Body of pancreas (tissue), 4 donors: ENCODE measurements around the gene MILR1. TPM values are rescaled to one million over a fixed set of nuclear protein-coding genes. Genes with fewer than 3 reads are reported as not detected.
"Not testable (repeated sequence)": the region's sequence is repeated elsewhere in the genome, so short reads cannot be mapped to it uniquely, and the experiment has no call there.

Experiments used
- ATAC-seq: fragments of 150-250 bp; one replicate; pipeline ENCODE4 v1.9.1; 2016
- DNase-seq, 4 donors: peaks; one replicate each; pipeline ENCODE4 v3.0.0-alpha.2; 2019
- H3K27ac ChIP-seq, 4 donors: fragments of 200-600 bp; sonication (generic); 1 replicate in 3 of 4; 2 replicates in 1 of 4; pipeline versions ENCODE4 v1.5.1 to v1.6.1; 2016 to 2019; ENCODE audit warnings: mild to moderate bottlenecking in 1 of 4, mixed read lengths in 1 of 4, moderate library complexity in 1 of 4
- H3K27me3 ChIP-seq, 2 donors: fragments of 200-600 bp; sonication (generic); one replicate each; pipeline ENCODE4 v1.6.0; 2016; ENCODE audit warnings: mild to moderate bottlenecking in 1 of 2
- H3K36me3 ChIP-seq, 2 donors: fragments of 200-600 bp; sonication (generic); replicated peaks in 1 of 2; 2 replicates each; pipeline ENCODE4 v1.5.1; 2016; ENCODE audit warnings: low read depth in 2 of 2; ENCODE audit not compliant: insufficient read depth in 1 of 2
- H3K4me1 ChIP-seq: fragments of 200-600 bp; sonication (generic); one replicate; pipeline ENCODE4 v1.6.0; 2016
- H3K4me3 ChIP-seq, 2 donors: fragments of 200-600 bp; sonication (generic); 1 replicate in 1 of 2; 2 replicates in 1 of 2; pipeline ENCODE4 v1.5.1; 2016 to 2019
- H3K9me3 ChIP-seq, 3 donors: fragments of 200-600 bp; sonication (generic); 1 replicate in 2 of 3; 2 replicates in 1 of 3; pipeline ENCODE4 v1.5.1; 2016
- POLR2A ChIP-seq, 3 donors: fragments of 450-650 bp; IDR thresholded peaks; one replicate each; pipeline ENCODE4 v1.6.1; 2016; ENCODE audit warnings: antibody characterized with exemption in 3 of 3, mild to moderate bottlenecking in 2 of 3
- WGBS, 2 donors: methylation state at CpG; one replicate each; pipeline ENCODE4 v1.1.5; 2017; 5-methylcytosine and 5-hydroxymethylcytosine counted together
- intact Hi-C: fragments of 100-400 bp; cut with DNase I; formaldehyde crosslinking; loops from one replicate; pipeline ENCODE4 v1.15.1; 2023
- total RNA-seq, 2 donors: library from RNA; depleted of rRNA; stranded (reverse); fragments of >200 nt; gene quantifications; one replicate each; pipeline ENCODE4 v1.1.0, GENCODE V29; 2016
- TF ChIP-seq, protein P1 (sequence below), 7 experiments: fragments of 450-650 bp in 4 of 7; fragments of 200-600 bp in 3 of 7; sonication (generic) in 3 of 7; IDR thresholded peaks; one replicate each; pipeline ENCODE4 v1.5.1; 2016 to 2019; ENCODE audit warnings: antibody characterized with exemption in 7 of 7

The MILR1 gene
- total RNA-seq, 2 donors from 2014 or later: 4.9 TPM; not detected in 1

DNA sequence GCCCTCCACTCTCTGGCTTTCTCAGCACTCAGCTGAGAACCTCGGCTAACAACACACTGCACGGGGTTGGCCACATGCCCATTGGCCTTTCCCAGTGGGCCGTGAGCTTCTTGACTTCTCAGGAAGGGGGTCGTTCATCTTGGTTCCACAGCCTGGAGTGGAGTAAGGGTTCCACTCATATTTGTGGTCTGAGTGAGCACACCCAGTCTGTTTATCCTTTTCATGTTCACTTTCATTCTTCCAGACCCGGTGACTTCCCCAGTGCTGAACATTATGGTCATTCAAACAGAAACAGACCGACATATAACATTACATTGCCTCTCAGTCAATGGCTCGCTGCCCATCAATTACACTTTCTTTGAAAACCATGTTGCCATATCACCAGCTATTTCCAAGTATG, 8.2 kb downstream of the MILR1 start:
- DNase-seq (no peak), ATAC-seq (no peak)
- H3K36me3 ChIP-seq: no peaks in the 10 kb centered on the region
- WGBS, 2 donors: 61 to 68% methylated on average over 7 of the region's 7 CpGs
- no peak overlapping the region for H3K4me3 ChIP-seq
- H3K27me3 ChIP-seq: no peaks in the 10 kb centered on the region
- TF ChIP-seq, protein P1, sequence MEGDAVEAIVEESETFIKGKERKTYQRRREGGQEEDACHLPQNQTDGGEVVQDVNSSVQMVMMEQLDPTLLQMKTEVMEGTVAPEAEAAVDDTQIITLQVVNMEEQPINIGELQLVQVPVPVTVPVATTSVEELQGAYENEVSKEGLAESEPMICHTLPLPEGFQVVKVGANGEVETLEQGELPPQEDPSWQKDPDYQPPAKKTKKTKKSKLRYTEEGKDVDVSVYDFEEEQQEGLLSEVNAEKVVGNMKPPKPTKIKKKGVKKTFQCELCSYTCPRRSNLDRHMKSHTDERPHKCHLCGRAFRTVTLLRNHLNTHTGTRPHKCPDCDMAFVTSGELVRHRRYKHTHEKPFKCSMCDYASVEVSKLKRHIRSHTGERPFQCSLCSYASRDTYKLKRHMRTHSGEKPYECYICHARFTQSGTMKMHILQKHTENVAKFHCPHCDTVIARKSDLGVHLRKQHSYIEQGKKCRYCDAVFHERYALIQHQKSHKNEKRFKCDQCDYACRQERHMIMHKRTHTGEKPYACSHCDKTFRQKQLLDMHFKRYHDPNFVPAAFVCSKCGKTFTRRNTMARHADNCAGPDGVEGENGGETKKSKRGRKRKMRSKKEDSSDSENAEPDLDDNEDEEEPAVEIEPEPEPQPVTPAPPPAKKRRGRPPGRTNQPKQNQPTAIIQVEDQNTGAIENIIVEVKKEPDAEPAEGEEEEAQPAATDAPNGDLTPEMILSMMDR (IDR thresholded peaks at IDR 0.05): no peak
- TF ChIP-seq POLR2A (IDR thresholded peaks at IDR 0.05): no peak
- no peaks in the 10 kb centered on the region for H3K4me1 ChIP-seq
- no peak overlapping the region for H3K27ac ChIP-seq
- H3K9me3 ChIP-seq: no peaks in the 10 kb centered on the region
- intact Hi-C loops: no loop called here

DNA sequence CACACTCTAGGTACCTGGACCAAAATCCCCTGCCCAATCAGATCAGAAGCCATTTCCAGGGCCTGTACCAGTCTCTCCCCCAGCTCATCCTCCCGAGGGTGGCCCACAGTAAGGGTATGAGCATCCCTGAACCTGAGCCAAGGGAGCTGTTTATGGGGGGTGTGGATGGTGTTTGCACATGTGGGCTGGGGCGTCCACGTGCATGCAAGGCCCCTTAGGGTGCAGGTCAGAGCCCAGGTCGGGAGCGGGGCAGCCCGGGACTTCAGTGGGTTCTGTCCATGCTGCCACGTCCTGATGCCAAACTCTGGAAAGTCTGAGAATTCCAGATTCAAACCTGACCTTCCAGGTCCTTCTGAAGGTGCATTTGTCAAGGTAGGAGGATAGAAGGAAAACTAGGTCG, 9.8 kb downstream of the MILR1 start:
- WGBS, 2 donors: 69 to 70% methylated on average over 5 to 7 of the region's 8 CpGs
- H3K27ac ChIP-seq: no peak overlapping the region
- H3K36me3 ChIP-seq: no peaks in the 10 kb centered on the region
- TF ChIP-seq, protein P1 (IDR thresholded peaks at IDR 0.05): no peak
- TF ChIP-seq POLR2A (IDR thresholded peaks at IDR 0.05): no peak
- H3K9me3 ChIP-seq: no peaks in the 10 kb centered on the region
- no peaks in the 10 kb centered on the region for H3K27me3 ChIP-seq
- ATAC-seq: no peak
- no peak for DNase-seq
- no peak overlapping the region for H3K4me3 ChIP-seq
- H3K4me1 ChIP-seq: no peaks in the 10 kb centered on the region
- intact Hi-C loops: no loop called here

DNA sequence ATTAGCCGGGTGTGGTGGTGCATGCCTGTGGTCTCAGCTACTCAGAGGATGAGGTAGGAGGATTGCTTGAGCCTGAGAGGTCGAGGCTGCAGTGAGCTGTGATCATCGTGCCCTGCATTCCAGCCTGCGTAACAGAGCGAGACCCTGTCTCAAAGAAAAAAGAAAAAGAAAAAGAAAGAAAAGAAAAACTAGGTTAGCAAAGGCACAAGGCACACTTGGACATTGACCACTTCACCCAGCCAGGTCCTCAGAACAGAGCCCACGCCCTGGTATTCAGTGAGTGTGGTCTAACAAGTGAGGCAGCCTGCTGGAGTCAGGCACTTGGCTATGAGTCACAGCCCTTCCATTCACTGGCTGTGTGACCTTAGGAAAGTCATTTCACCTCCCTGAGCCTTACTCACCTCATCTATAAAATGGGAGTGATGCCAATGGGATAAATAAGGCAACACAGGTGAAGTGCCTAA, 10.4 kb downstream of the MILR1 start:
- ATAC-seq (no peak), DNase-seq (no peak)
- Histone ChIP-seq H3K4me1 (no peaks in the 10 kb centered on the region), H3K9me3 (no peaks in the 10 kb centered on the region), H3K27ac (no peak overlapping the region), H3K36me3 (no peaks in the 10 kb centered on the region), H3K4me3 (no peak overlapping the region), H3K27me3 (no peaks in the 10 kb centered on the region)
- no peak for TF ChIP-seq POLR2A (IDR thresholded peaks at IDR 0.05)
- TF ChIP-seq, protein P1 (IDR thresholded peaks at IDR 0.05): no peak
- 87 to 88% methylated on average over 6 of the region's 6 CpGs for WGBS, 2 donors
- intact Hi-C loops: no loop called here

DNA sequence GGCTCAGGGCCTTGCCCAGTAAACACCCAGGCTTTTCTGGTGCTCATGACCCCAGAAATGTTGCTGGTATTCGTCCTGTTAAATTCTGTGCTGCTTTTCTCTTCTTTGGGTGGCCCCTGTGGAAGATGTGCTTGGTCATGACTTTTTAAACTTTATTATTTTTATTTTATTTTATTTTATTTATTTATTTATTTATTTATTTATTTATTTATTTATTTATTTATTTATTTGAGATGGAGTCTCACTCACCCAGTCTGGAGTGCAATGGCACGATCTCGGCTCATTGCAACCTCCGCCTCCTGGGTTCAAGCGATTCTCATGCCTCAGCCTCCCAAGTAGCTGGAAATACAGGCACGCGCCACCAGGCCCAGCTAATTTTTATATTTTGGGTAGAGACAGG, 10.9 kb downstream of the MILR1 start:
- not testable (repeated sequence) for H3K36me3 ChIP-seq
- 85 to 96% methylated on average over 7 of the region's 7 CpGs for WGBS, 2 donors

DNA sequence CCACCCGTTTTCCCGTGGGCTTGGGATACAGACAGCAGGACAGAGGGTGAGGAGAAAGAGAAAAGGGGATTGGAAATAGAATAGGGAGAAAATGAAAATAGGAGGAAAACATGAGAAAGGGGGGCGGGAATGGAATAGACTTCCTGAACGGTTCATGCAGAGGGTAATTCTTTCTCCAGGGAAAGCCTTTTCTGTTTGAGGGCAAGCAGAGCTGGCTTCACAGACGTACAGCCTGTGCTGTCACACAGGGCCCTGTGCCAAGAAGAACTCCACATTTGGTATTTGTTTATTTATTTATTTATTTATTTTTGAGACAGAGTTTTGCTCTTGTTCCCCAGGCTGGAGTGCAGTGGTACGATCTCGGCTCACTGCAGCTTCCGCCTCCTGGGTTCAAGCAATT, 12.0 kb downstream of the MILR1 start:
- DNase-seq (peak in 2 of 4 donors; percentile 15 to 22), ATAC-seq (no peak)
- TF ChIP-seq, protein P1 (IDR thresholded peaks at IDR 0.05): no peak
- no peak for TF ChIP-seq POLR2A (IDR thresholded peaks at IDR 0.05)
- Histone ChIP-seq H3K9me3 (no peaks in the 10 kb centered on the region), H3K4me1 (no peaks in the 10 kb centered on the region), H3K4me3 (no peak overlapping the region), H3K27ac (no peak overlapping the region), H3K27me3 (no peaks in the 10 kb centered on the region), H3K36me3 (no peaks in the 10 kb centered on the region)
- WGBS, 2 donors: 80 to 81% methylated on average over 8 of the region's 8 CpGs
- intact Hi-C loops: no loop called here

More for the DNA sequence above, 10.9 kb downstream of the MILR1 start:
- H3K9me3 ChIP-seq, H3K4me1 ChIP-seq, H3K27me3 ChIP-seq, H3K4me3 ChIP-seq, H3K27ac ChIP-seq, intact Hi-C loops, DNase-seq, ATAC-seq: not testable (repeated sequence)
